ENCODE data around the gene PACRG. TPM values are rescaled to one million over a fixed set of nuclear protein-coding genes. Genes with fewer than 3 reads are reported as not detected.

PACRG gene
- total and polyA plus RNA-seq, 2 experiments from 2014 or later: 0.17 to 0.68 TPM

- H3F3A ChIP-seq (replicated peaks; ENCODE audit: low read depth): no peaks in the 10 kb centered on the region
- H3K27me3 ChIP-seq (ENCODE audit: insufficient read depth): no peaks in the 10 kb centered on the region
- no peaks in the 10 kb centered on the region for H3K36me3 Mint-ChIP-seq (ENCODE audit: low read depth)
- no peaks in the 10 kb centered on the region for H3K36me3 ChIP-seq (ENCODE audit: insufficient read depth)
- no peak overlapping the region for H3K27ac ChIP-seq (ENCODE audit: low read depth)
- no peaks in the 10 kb centered on the region for H3K9me3 Mint-ChIP-seq
- ATAC-seq: peak; percentile 63
- no peak overlapping the region for H3K4me3 ChIP-seq
- no peaks in the 10 kb centered on the region for H4K20me1 ChIP-seq (replicated peaks; ENCODE audit: insufficient read depth)
- H2AFZ ChIP-seq: no peak overlapping the region
- H3K4me1 Mint-ChIP-seq: no peaks in the 10 kb centered on the region; the same call in 2 of the 3 replicates
- no peak overlapping the region for H3K27ac Mint-ChIP-seq
- no peaks in the 10 kb centered on the region for H3K79me2 ChIP-seq (replicated peaks; ENCODE audit: insufficient read depth)
- no peaks in the 10 kb centered on the region for H3K9me2 ChIP-seq (ENCODE audit: insufficient read depth)
- TF ChIP-seq ZNF462 (CRISPR knock-in tag; IDR thresholded peaks at IDR 0.05): no peak
- TF ChIP-seq JUNB (IDR thresholded peaks at IDR 0.05; ENCODE audit: unreplicated experiment): no peak
- TF ChIP-seq NANOG (IDR thresholded peaks at IDR 0.05; ENCODE audit: borderline replicate concordance): no peak
- no peak for TF ChIP-seq STAT1 (IDR thresholded peaks at IDR 0.05; ENCODE audit: unreplicated experiment)
- no peaks in the 10 kb centered on the region for H3K4me1 ChIP-seq (ENCODE audit: insufficient read depth)
- no peak overlapping the region for H3K4me2 ChIP-seq
- no peak for DNase-seq (ENCODE audit: low spot score)
- no peak overlapping the region for H3K4me3 Mint-ChIP-seq
- peaks cover 2% of the 10 kb centered on the region for H3K27me3 Mint-ChIP-seq (ENCODE audit: insufficient read depth, low read depth, poor library complexity)
Measured at GRCh38 chr6:162825597-162825996, 97.8 kb downstream of the PACRG start.

GRCh38 chr6:162829013-162829742 lies 101.4 kb downstream of the PACRG start:
- ATAC-seq (no peak), DNase-seq (ENCODE audit: low spot score) (no peak)
- Histone ChIP-seq H3K27me3 (ENCODE audit: insufficient read depth) (no peaks in the 10 kb centered on the region), H3K4me1 (ENCODE audit: insufficient read depth) (no peaks in the 10 kb centered on the region), H3K36me3 (ENCODE audit: insufficient read depth) (no peaks in the 10 kb centered on the region), H4K20me1 (replicated peaks; ENCODE audit: insufficient read depth) (no peaks in the 10 kb centered on the region), H3K27ac (ENCODE audit: low read depth) (no peak overlapping the region), H3F3A (replicated peaks; ENCODE audit: low read depth) (no peaks in the 10 kb centered on the region), H3K9me2 (ENCODE audit: insufficient read depth) (no peaks in the 10 kb centered on the region), H3K4me3 (no peak overlapping the region), H3K79me2 (replicated peaks; ENCODE audit: insufficient read depth) (no peaks in the 10 kb centered on the region), H2AFZ (no peak overlapping the region), H3K4me2 (no peak overlapping the region)
- Mint-ChIP-seq H3K27ac (no peak overlapping the region; the same call in 1 of the 2 replicates), H3K27me3 (ENCODE audit: insufficient read depth, low read depth, poor library complexity) (peaks cover 2% of the 10 kb centered on the region), H3K36me3 (ENCODE audit: low read depth) (no peaks in the 10 kb centered on the region; the same call in 2 of the 3 replicates), H3K4me3 (no peak overlapping the region), H3K4me1 (no peaks in the 10 kb centered on the region; the same call in 2 of the 3 replicates), H3K9me3 (peaks cover 4% of the 10 kb centered on the region; the same call in 2 of the 3 replicates)
- TF ChIP-seq JUNB (IDR thresholded peaks at IDR 0.05; ENCODE audit: unreplicated experiment) (no peak), ZNF331 (CRISPR knock-in tag; IDR thresholded peaks at IDR 0.05; ENCODE audit: low read depth) (no peak), NANOG (IDR thresholded peaks at IDR 0.05; ENCODE audit: borderline replicate concordance) (no peak), CREB1 (CRISPR knock-in tag; IDR thresholded peaks at IDR 0.05; ENCODE audit: low read depth) (no peak), EZH2phosphoT487 (IDR thresholded peaks at IDR 0.05; ENCODE audit: unreplicated experiment) (no peak), ETS1 (IDR thresholded peaks at IDR 0.05) (no peak), STAT1 (IDR thresholded peaks at IDR 0.05; ENCODE audit: unreplicated experiment) (no peak), REST (IDR thresholded peaks at IDR 0.05; ENCODE audit: unreplicated experiment) (no peak)
